ENCODE results near the gene ANKRD34A. TPM values are rescaled to one million over a fixed set of nuclear protein-coding genes. Genes with fewer than 3 reads are reported as not detected.

ANKRD34A gene
- total and polyA plus RNA-seq, 4 experiments from 2014 or later = 0.60 to 2.1 (median 1.8) TPM; not detected in 1

DNA sequence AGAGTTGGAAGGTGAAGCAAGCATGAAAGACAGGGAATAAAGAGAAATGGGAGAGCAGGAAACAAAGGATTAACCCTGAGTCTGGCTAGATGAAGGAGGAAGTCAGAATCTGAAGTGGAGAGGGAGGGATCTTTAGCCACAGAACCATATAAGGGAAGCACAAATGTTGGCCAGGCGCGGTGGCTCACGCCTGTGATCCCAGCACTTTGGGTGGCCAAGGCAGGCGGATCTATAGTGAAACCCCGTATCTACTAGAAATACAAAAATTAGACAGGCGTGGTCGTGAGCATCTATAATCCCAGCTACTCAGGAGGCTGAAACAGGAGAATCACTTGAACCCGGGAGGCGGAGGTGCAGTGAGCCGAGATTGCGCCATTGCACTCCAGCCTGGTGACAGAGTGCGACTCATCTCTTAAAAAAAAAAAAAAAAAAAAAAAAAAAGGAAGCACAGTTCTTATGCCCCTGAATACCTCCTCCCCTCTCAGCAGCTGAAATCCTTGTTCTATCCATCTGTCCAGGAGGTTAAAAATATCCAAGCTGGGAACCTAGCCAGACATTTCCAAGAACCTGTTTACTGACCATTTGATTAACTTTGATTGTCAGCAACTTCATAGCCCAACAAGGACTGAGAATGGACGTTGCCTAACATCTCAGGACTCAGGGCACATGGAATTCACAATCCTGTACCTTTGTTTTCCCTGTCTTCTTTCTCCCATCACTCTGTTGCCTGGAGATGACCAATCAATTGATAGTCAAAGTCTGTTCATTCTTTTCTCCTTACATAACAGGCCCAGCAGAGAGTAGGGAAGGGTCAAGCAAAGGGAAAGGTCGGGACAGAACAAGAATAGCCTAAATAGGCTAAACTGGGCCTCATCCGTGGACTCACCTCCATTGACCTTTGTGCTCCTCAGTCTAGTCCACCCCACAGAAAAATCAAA, 21.4 kb upstream of the ANKRD34A start:
- Histone ChIP-seq H3K9me3 (ENCODE audit: control insufficient read depth in 1 of 2, low read length in 2 of 2) (no peaks in the 10 kb centered on the region), H3K4me3 (ENCODE audit: low read length in 2 of 2) (peak overlapping the region in 1 of 2 donors; percentile 15), H3K27me3 (ENCODE audit: insufficient read depth, low read length) (no peaks in the 10 kb centered on the region), H3K27ac (ENCODE audit: low read depth, low read length) (no peak overlapping the region), H3K4me1 (ENCODE audit: insufficient read depth, low read length) (peaks cover 85% of the 10 kb centered on the region), H3K36me3 (ENCODE audit: insufficient read depth, low read length) (no peaks in the 10 kb centered on the region)
- Mint-ChIP-seq H3K36me3 (peaks cover 0 to 3% of the 10 kb centered on the region in 2 donors), H3K4me3 (peak overlapping the region; percentile 52 to 92 (median 76)), H3K9me3 (no peaks in the 10 kb centered on the region), H3K27ac (peak overlapping the region in 6 of 7 donors; percentile 88 to 94 (median 92)), H3K4me1 (peaks cover 25 to 67% (median 43%) of the 10 kb centered on the region in 4 donors), H3K27me3 (no peaks in the 10 kb centered on the region)
- POLR2A ChIA-PET (ENCODE audit: partially characterized antibody) = interaction anchor here (0.6 to 29.8 kb wide), 7 partner anchors 1 to 64 kb away, joined by 3 to 1967 read pairs (median 11); partner anchors contain the start of genes ANKRD34A, LIX1L, POLR3GL and RBM8A
- intact Hi-C loops (cut with micrococcal nuclease) = no loop called here
- CTCF ChIA-PET (ENCODE audit: partially characterized antibody) = interaction anchor here (1.2 to 16.1 kb wide), 6 partner anchors 7 to 141 kb away, joined by 3 to 224 read pairs (median 6); partner anchors contain the start of genes NUDT17 and RBM8A
- DNase-seq = no peak

- Histone ChIP-seq H3K9me3 (ENCODE audit: control insufficient read depth in 1 of 2, low read length in 2 of 2) (no peaks in the 10 kb centered on the region), H3K27me3 (ENCODE audit: insufficient read depth, low read length) (no peaks in the 10 kb centered on the region), H3K36me3 (ENCODE audit: insufficient read depth, low read length) (no peaks in the 10 kb centered on the region), H3K4me3 (ENCODE audit: low read length in 2 of 2) (peak overlapping the region; percentile 5 to 15), H3K27ac (ENCODE audit: low read depth, low read length) (peak overlapping the region; percentile 23), H3K4me1 (ENCODE audit: insufficient read depth, low read length) (peaks cover 87% of the 10 kb centered on the region)
- Mint-ChIP-seq H3K36me3 (peaks cover 0 to 2% of the 10 kb centered on the region in 2 donors), H3K4me1 (peaks cover 19 to 60% (median 37%) of the 10 kb centered on the region in 4 donors), H3K27me3 (no peaks in the 10 kb centered on the region), H3K9me3 (no peaks in the 10 kb centered on the region), H3K4me3 (peak overlapping the region; percentile 52 to 92 (median 76)), H3K27ac (peak overlapping the region in 6 of 7 donors; percentile 88 to 94 (median 92))
- ChIA-PET POLR2A (ENCODE audit: partially characterized antibody) (interaction anchor here (0.6 to 29.8 kb wide), 7 partner anchors 2 to 58 kb away, joined by 3 to 1967 read pairs (median 11); partner anchors contain the start of genes ANKRD34A, LIX1L, POLR3GL and RBM8A), CTCF (ENCODE audit: partially characterized antibody) (interaction anchor here (0.9 to 2.5 kb wide), 5 partner anchors 9 to 58 kb away, joined by 3 to 14 read pairs (median 4); partner anchors contain the start of gene RBM8A)
- DNase-seq = no peak
- intact Hi-C loops (cut with micrococcal nuclease) = no loop called here
These were observed 20.7 kb upstream of the ANKRD34A start for GRCh38 chr1:145985129-145985501.

DNA sequence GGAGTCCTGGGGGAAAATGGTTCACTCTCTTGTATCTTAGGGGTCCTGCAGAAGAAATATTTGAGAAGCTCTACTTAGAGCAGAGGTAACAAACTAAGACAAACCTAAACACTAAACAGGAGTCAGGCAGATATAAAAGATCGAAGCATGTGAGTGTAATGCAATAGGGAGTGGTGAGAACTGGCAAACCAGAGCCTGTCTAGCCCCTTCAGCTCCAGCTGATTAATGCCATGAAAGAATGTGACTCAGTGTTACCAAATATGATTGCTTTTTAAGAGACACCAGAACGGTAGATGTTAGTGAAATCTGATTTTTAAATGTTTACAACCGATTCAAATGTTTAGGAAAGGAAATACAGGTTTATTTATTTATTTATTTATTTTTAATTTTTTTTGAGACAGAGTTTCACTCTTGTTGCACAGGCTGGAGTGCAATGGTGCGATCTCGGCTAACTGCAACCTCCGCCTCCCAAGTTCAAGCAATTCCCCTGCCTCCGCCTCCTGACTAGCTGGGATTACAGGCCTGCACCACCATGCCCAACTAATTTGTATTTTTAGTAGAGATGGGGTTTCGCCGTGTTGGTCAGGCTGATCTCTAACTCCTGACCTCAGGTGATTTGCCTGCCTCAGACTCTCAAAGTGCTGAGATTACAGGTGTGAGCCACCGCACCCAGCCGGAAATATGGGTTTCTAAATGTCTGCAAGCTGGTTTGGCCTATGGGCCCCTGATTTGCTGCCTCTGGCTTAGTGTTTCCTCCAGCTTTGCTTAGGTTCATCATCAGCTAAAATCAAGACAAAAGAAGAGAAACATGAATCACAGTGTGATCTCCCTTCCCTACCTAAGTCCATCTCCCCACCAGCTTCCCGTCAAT, 19.8 kb upstream of the ANKRD34A start:
- Histone ChIP-seq H3K27ac (ENCODE audit: low read depth, low read length) (peak overlapping the region; percentile 70), H3K36me3 (ENCODE audit: insufficient read depth, low read length) (no peaks in the 10 kb centered on the region), H3K27me3 (ENCODE audit: insufficient read depth, low read length) (no peaks in the 10 kb centered on the region), H3K4me1 (ENCODE audit: insufficient read depth, low read length) (peaks cover 95% of the 10 kb centered on the region), H3K4me3 (ENCODE audit: low read length in 2 of 2) (peak overlapping the region in 1 of 2 donors; percentile 5), H3K9me3 (ENCODE audit: control insufficient read depth in 1 of 2, low read length in 2 of 2) (no peaks in the 10 kb centered on the region)
- intact Hi-C loops (cut with micrococcal nuclease) = no loop called here
- CTCF ChIA-PET (ENCODE audit: partially characterized antibody) = interaction anchor here (0.9 to 2.5 kb wide), 7 partner anchors 8 to 27 kb away, joined by 3 to 14 read pairs (median 4); no protein-coding TSS in a partner anchor
- Mint-ChIP-seq H3K27me3 (no peaks in the 10 kb centered on the region), H3K4me3 (peak overlapping the region; percentile 52 to 92 (median 76)), H3K36me3 (peaks cover 0 to 2% of the 10 kb centered on the region in 2 donors), H3K27ac (peak overlapping the region in 6 of 7 donors; percentile 88 to 94 (median 92)), H3K4me1 (peaks cover 18 to 60% (median 36%) of the 10 kb centered on the region in 4 donors), H3K9me3 (no peaks in the 10 kb centered on the region)
- DNase-seq = peak in 3 of 5 donors; percentile 46 to 78 (median 53)
- POLR2A ChIA-PET (ENCODE audit: partially characterized antibody) = interaction anchor here (0.6 to 25.2 kb wide), 6 partner anchors 16 to 126 kb away, joined by 3 to 1967 read pairs (median 8); partner anchors contain the start of genes ANKRD34A, LIX1L, PIAS3 and POLR3GL

GRCh38 chr1:145983206-145983675, 18.9 kb upstream of the ANKRD34A start:
- Mint-ChIP-seq H3K4me3 (peak overlapping the region in 7 of 8 donors; percentile 23 to 76 (median 37)), H3K9me3 (no peaks in the 10 kb centered on the region), H3K27me3 (no peaks in the 10 kb centered on the region), H3K4me1 (peaks cover 9 to 53% (median 29%) of the 10 kb centered on the region in 4 donors), H3K36me3 (peaks cover 0 to 2% of the 10 kb centered on the region in 2 donors), H3K27ac (peak overlapping the region in 6 of 7 donors; percentile 43 to 95 (median 81))
- POLR2A ChIA-PET (ENCODE audit: partially characterized antibody) = interaction anchor here (2.8 to 25.2 kb wide), 3 partner anchors 17 to 22 kb away, joined by 13 to 1967 read pairs (median 203); partner anchors contain the start of genes ANKRD34A, LIX1L, POLR3GL and TXNIP
- Histone ChIP-seq H3K27ac (ENCODE audit: low read depth, low read length) (peak overlapping the region; percentile 70), H3K27me3 (ENCODE audit: insufficient read depth, low read length) (no peaks in the 10 kb centered on the region), H3K4me3 (ENCODE audit: low read length in 2 of 2) (no peak overlapping the region), H3K4me1 (ENCODE audit: insufficient read depth, low read length) (peaks cover 96% of the 10 kb centered on the region), H3K36me3 (ENCODE audit: insufficient read depth, low read length) (no peaks in the 10 kb centered on the region), H3K9me3 (ENCODE audit: control insufficient read depth in 1 of 2, low read length in 2 of 2) (no peaks in the 10 kb centered on the region)
- intact Hi-C loops (cut with micrococcal nuclease) = no loop called here
- no peak for DNase-seq
- CTCF ChIA-PET (ENCODE audit: partially characterized antibody) = interaction anchor here (1.0 to 2.5 kb wide), 5 partner anchors 9 to 28 kb away, joined by 3 to 14 read pairs (median 6); no protein-coding TSS in a partner anchor

DNA sequence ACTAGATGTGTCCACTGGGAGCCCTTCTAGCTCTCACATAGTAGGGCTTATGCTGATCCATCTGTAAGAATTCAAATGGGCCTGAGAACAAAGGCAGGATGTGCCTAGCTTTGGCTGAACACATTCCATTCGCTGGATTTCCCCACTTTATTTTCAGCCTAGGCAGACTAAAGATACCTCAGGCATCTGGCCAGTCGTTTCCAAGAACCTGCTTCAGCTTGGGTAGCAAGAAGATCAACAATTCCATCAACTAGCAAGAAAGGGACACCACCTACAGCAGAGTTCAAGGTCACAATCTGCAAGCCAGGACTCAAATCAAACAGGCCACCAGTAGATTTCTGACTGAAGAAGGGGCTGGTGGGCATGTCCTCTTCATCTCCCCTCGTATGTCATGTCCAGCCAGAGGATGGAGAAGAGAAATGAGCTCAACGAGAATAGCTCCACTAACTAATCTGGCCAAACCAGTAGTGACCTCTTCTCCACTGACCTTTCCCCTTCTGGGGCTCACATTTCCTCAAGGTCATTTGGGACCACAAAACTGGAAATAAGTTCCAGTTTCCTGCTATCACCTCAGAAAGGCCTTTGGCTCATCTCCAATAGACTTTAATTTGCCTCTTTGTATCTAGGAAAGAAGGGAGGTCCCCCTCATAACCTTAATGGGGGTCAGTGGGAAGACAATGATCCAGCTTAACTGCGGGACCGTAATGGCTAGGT, 17.8 kb upstream of the ANKRD34A start:
- H3K27ac ChIP-seq (ENCODE audit: low read depth, low read length) = peak overlapping the region; percentile 70
- no peaks in the 10 kb centered on the region for H3K9me3 Mint-ChIP-seq
- H3K4me1 Mint-ChIP-seq = peaks cover 0 to 46% (median 21%) of the 10 kb centered on the region in 4 donors
- CTCF ChIA-PET (ENCODE audit: partially characterized antibody) = interaction anchor here (1.2 to 8.4 kb wide), 5 partner anchors 9 to 136 kb away, joined by 4 to 447 read pairs (median 98); partner anchors contain the start of genes ANKRD34A, NUDT17, POLR3GL and TXNIP
- no peak for DNase-seq
- H3K4me3 ChIP-seq (ENCODE audit: low read length in 2 of 2) = no peak overlapping the region
- H3K27ac Mint-ChIP-seq = peak overlapping the region in 3 of 7 donors; percentile 54 to 88 (median 86)
- POLR2A ChIA-PET (ENCODE audit: partially characterized antibody) = interaction anchor here (1.0 to 25.2 kb wide), 3 partner anchors 18 to 53 kb away, joined by 4 to 1967 read pairs (median 203); partner anchors contain the start of genes ANKRD34A, LIX1L, POLR3GL and TXNIP
- peaks cover 0 to 6% of the 10 kb centered on the region in 2 donors for H3K36me3 Mint-ChIP-seq
- H3K9me3 ChIP-seq (ENCODE audit: control insufficient read depth in 1 of 2, low read length in 2 of 2) = no peaks in the 10 kb centered on the region
- H3K4me3 Mint-ChIP-seq = peak overlapping the region in 7 of 8 donors; percentile 15 to 67 (median 49)
- intact Hi-C loops (cut with micrococcal nuclease) = no loop called here
- H3K36me3 ChIP-seq (ENCODE audit: insufficient read depth, low read length) = no peaks in the 10 kb centered on the region
- no peaks in the 10 kb centered on the region for H3K27me3 Mint-ChIP-seq
- H3K4me1 ChIP-seq (ENCODE audit: insufficient read depth, low read length) = peaks cover 98% of the 10 kb centered on the region
- H3K27me3 ChIP-seq (ENCODE audit: insufficient read depth, low read length) = no peaks in the 10 kb centered on the region
